ENCODE measurements around the gene HMGCR. TPM values are rescaled to one million over a fixed set of nuclear protein-coding genes. Genes with fewer than 3 reads are reported as not detected.

The HMGCR gene
- total RNA-seq, 1 experiment from 2014 or later: 30.1 TPM

- DNase-seq (ENCODE audit: low read depth): no peak
- in situ Hi-C loops (cut with HindIII; ENCODE audit: low pct_unique_long_range_greater_than_20kb, low sequenced_read_pairs): no loop called here
Observed at GRCh38 chr5:75365740-75366139, 28.7 kb downstream of the HMGCR start.

GRCh38 chr5:75366787-75367186 is 29.8 kb downstream of the HMGCR start:
- in situ Hi-C loops (cut with HindIII; ENCODE audit: low pct_unique_long_range_greater_than_20kb, low sequenced_read_pairs): no loop called here
- no peak for DNase-seq (ENCODE audit: low read depth)

GRCh38 chr5:75367401-75367800 is 30.4 kb downstream of the HMGCR start:
- DNase-seq (ENCODE audit: low read depth): no peak
- in situ Hi-C loops (cut with HindIII; ENCODE audit: low pct_unique_long_range_greater_than_20kb, low sequenced_read_pairs): no loop called here

- in situ Hi-C loops (cut with HindIII; ENCODE audit: low pct_unique_long_range_greater_than_20kb, low sequenced_read_pairs): no loop called here
- no peak for DNase-seq (ENCODE audit: low read depth)
Observed at GRCh38 chr5:75368391-75368790, 31.4 kb downstream of the HMGCR start.

GRCh38 chr5:75373862-75374261 is 36.8 kb downstream of the HMGCR start:
- in situ Hi-C loops (cut with HindIII; ENCODE audit: low pct_unique_long_range_greater_than_20kb, low sequenced_read_pairs): no loop called here
- no peak for DNase-seq (ENCODE audit: low read depth)

GRCh38 chr5:75374394-75374814 is 37.4 kb downstream of the HMGCR start:
- no peak for DNase-seq (ENCODE audit: low read depth)
- in situ Hi-C loops (cut with HindIII; ENCODE audit: low pct_unique_long_range_greater_than_20kb, low sequenced_read_pairs): no loop called here

GRCh38 chr5:75375414-75375813 is 38.4 kb downstream of the HMGCR start:
- in situ Hi-C loops (cut with HindIII; ENCODE audit: low pct_unique_long_range_greater_than_20kb, low sequenced_read_pairs): no loop called here
- DNase-seq (ENCODE audit: low read depth): no peak

GRCh38 chr5:75380099-75380498 is 43.1 kb downstream of the HMGCR start:
- DNase-seq (ENCODE audit: low read depth): no peak
- in situ Hi-C loops (cut with HindIII; ENCODE audit: low pct_unique_long_range_greater_than_20kb, low sequenced_read_pairs): no loop called here

- no peak for DNase-seq (ENCODE audit: low read depth)
- in situ Hi-C loops (cut with HindIII; ENCODE audit: low pct_unique_long_range_greater_than_20kb, low sequenced_read_pairs): no loop called here
Observed at GRCh38 chr5:75381456-75381855, 44.4 kb downstream of the HMGCR start.

GRCh38 chr5:75384218-75384617 is 47.2 kb downstream of the HMGCR start:
- no peak for DNase-seq (ENCODE audit: low read depth)
- in situ Hi-C loops (cut with HindIII; ENCODE audit: low pct_unique_long_range_greater_than_20kb, low sequenced_read_pairs): no loop called here

GRCh38 chr5:75387806-75388205 is 50.8 kb downstream of the HMGCR start:
- in situ Hi-C loops (cut with HindIII; ENCODE audit: low pct_unique_long_range_greater_than_20kb, low sequenced_read_pairs): no loop called here
- DNase-seq (ENCODE audit: low read depth): no peak

- in situ Hi-C loops (cut with HindIII; ENCODE audit: low pct_unique_long_range_greater_than_20kb, low sequenced_read_pairs): no loop called here
- DNase-seq (ENCODE audit: low read depth): no peak
Observed at GRCh38 chr5:75389430-75389829, 52.4 kb downstream of the HMGCR start.

GRCh38 chr5:75395277-75395676 is 58.3 kb downstream of the HMGCR start:
- in situ Hi-C loops (cut with HindIII; ENCODE audit: low pct_unique_long_range_greater_than_20kb, low sequenced_read_pairs): no loop called here
- no peak for DNase-seq (ENCODE audit: low read depth)

- in situ Hi-C loops (cut with HindIII; ENCODE audit: low pct_unique_long_range_greater_than_20kb, low sequenced_read_pairs): no loop called here
- peak; percentile 27 for DNase-seq (ENCODE audit: low read depth)
Observed at GRCh38 chr5:75405296-75405695, 68.3 kb downstream of the HMGCR start.

Other genes with a start within 250 kb of the HMGCR start
- 0.07 and 0.38 TPM in 2 replicates for gene ANKRD31, start 100.3 kb upstream of the HMGCR start, total RNA-seq (2014; rRNA removed; shearing (Covaris generic); ENCODE audit: low replicate concordance)
- gene CERT1, start 174.4 kb downstream of the HMGCR start, total RNA-seq (2014; rRNA removed; shearing (Covaris generic); ENCODE audit: low replicate concordance): 11.0 and 33.0 TPM in 2 replicates
- gene POLK, start 174.7 kb downstream of the HMGCR start, total RNA-seq (2014; rRNA removed; shearing (Covaris generic); ENCODE audit: low replicate concordance): 7.1 and 12.8 TPM in 2 replicates

Measured in Caki2 (cell line).